Iris pigment epithelial cell (primary cell): ENCODE data around the gene ZFAND3.
A peak's percentile ranks its signal among the peaks of the same experiment; 100 is the strongest.

Experiments used
- DNase-seq: peaks from one replicate; pipeline ENCODE4 v3.0.0-alpha.2; 2011; ENCODE audit warnings: low read depth

The ZFAND3 gene

DNA sequence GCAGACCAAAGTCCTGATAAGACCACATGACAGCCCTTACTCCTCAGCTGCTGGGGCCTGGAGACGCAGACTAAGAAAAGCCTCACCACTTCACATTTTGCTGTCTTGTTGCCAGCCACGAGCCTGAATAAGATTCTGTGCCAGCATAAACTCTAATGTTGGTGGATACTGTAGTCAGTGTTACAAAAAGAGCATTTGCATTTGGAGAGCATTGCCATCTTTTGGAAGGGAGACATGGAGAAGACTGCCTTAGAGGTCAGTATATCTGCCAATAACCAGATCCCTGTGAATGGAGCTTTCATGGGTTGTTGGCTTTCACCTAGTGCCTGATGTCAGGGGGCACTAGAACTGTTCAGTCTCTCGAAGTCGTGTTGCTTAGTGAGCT is 315.2 kb downstream of the ZFAND3 start:
- no peak for DNase-seq

DNA sequence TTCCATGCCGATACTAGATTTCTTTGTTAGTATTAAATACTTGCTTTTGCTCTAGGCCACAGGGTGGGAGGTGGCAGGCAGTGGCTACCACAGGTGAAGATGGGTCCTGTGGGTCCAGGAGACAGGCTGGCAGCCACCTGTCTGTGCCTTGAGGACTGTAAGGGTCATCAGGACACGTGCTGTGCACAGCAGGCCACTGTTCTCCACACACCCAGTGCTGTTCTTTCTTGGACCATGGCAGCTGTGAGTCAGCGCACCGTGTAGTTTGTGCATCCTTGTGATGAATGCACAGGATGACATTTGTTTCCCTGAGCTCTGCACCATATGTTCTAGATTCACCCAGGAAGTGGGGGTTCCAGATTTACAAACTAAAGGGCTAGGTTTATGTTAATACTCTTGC is 317.0 kb downstream of the ZFAND3 start:
- peak; percentile 24 for DNase-seq

GRCh38 chr6:38137608-38138265 is 318.2 kb downstream of the ZFAND3 start:
- DNase-seq, result no peak

GRCh38 chr6:38138374-38138773 is 318.8 kb downstream of the ZFAND3 start:
- DNase-seq, result no peak

DNA sequence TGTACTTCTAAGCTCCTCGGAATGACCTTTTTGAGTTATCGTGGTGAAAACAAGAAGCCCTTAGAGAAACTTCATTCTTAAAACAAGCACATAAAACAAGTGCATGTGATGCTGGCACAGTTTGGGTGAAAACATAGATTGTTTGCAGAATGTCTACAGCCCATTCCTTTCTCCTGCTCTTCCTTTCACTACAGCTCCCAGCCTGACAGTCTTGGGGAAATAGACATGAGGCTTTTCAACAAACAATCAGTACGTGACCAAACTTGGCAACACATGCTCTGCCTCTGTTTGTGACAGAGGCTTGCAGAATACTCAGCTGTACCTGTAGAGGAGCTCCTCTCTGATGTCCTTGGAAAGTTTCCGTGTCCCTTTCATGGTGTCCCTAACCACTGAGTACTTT is 321.6 kb downstream of the ZFAND3 start:
- no peak for DNase-seq

DNA sequence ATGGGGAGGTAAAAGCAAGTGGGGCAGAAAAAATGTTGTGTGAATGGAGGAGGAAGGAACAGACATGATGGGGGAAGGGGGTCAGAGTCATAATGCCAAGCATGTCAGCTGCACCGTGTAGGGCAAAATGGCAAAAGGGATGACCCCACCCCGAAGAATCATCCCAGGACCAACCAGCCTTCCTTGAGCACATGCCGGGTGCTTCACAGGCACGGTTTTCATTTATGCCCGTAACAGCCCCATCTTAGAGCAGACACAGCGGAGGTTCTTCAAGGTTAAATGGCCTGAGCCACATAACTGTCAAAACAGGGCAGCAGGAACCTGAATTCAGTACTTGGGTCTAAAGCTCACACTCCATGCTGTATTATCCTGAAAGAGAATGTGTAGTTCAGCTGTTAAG is 322.2 kb downstream of the ZFAND3 start:
- no peak for DNase-seq

- no peak for DNase-seq
These were observed 322.8 kb downstream of the ZFAND3 start for GRCh38 chr6:38142178-38142902.

GRCh38 chr6:38143191-38144150 is 323.9 kb downstream of the ZFAND3 start:
- DNase-seq, result no peak

- DNase-seq, result no peak
These were observed 324.9 kb downstream of the ZFAND3 start for GRCh38 chr6:38144365-38144945.

DNA sequence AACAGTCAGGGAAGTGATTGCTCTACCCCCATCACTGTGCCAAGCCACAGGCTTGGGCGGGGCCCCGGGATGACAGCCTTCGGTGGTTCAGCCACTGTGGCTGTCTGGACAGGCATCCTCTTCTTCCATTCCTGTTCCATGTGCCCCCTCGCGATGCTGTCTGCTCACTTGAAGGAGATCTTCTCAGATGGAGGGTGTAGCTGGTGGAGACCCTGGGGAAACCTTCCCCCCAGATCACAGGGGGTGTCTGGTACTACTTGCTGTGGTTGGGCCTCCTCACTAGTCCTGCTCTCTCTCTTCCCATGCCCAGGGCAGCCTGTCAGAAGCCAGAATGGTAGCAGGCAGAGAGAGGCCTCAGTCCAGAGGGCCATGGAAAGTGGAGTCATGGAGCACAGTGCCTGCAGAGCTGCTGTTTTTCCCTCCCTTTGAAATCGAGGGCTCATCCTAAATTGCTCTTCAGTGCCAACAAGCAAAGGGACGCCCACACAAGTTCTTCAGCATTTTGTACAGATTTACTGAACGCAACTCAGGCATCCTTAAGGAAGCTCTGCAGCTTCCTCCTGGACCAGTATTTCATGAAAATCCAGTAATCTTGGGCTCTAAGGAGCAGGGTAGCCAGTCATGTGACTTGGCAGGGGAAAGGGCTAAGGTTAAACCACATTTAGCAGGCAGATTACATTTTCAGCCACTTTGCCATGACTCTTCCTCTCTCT is 326.6 kb downstream of the ZFAND3 start:
- no peak for DNase-seq

GRCh38 chr6:38146734-38147027 is 327.2 kb downstream of the ZFAND3 start:
- no peak for DNase-seq

DNA sequence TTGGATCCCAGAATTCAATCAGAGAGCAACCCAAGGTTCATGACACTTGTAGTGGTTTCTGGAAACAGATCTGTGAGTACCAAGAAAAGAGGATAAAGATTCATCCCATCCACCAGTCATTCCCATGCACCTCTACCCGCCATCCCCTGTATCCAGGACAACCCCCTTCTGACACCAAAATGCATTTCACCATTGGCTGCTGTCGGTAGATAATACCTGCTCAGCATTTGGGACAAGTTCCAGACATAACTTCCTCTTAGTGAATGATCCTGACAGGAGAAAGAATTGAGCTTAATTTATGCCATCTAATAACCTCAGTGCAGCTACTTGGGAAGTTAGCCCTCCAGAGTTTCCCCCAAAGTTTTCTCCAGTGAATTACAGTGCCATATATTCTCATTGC is 329.1 kb downstream of the ZFAND3 start:
- DNase-seq, result no peak

- DNase-seq, result no peak
These were observed 330.0 kb downstream of the ZFAND3 start for GRCh38 chr6:38149531-38149930.

DNA sequence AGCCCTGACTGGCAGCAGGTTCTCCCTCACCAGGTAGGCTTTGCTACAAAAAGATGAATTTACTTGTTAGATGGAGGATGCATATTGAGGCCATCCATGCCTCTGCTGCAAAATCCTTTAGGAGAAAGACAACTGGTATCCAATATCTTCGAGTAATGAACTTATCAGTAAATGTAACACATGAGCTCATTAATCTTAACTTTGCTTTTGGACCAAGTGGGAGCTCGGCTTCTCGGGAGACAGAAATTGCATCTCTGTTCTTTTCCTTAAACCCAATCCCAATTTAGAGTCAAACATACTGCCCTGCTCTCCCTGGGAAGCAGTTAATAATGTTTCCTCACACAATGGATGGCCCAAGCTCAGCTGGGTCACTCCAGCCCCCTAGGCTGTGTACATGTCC is 330.5 kb downstream of the ZFAND3 start:
- DNase-seq, result no peak

DNA sequence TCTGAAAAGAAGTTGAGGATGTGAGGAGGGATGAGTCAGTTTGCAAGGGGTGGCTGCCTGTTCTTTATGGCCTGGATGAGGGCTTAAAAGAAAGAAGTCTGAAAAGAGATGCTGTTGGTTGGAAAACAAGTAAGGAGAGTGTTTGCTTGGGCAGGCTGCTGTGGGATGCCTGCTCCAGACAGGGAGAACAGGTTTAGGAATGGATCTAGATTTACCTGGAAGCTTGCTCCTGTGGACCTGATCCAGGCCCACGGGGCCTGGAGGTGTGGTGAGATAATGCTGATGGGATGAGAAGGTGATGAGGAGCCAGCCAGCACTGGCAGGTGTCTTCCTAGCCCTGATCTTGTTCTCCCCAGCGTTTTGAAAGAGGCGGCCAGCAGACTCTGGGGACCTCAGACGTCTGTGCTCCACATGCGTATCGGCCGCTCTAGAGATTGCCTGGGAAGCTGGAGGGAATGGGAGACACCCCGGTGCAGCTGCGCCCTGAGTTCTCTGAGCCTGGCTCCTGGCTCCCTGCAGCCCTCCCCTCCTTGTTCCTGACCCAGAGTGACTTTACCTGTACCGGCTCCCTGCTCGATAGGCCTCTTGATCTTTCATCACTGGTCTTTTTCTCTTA is 331.3 kb downstream of the ZFAND3 start:
- no peak for DNase-seq

DNA sequence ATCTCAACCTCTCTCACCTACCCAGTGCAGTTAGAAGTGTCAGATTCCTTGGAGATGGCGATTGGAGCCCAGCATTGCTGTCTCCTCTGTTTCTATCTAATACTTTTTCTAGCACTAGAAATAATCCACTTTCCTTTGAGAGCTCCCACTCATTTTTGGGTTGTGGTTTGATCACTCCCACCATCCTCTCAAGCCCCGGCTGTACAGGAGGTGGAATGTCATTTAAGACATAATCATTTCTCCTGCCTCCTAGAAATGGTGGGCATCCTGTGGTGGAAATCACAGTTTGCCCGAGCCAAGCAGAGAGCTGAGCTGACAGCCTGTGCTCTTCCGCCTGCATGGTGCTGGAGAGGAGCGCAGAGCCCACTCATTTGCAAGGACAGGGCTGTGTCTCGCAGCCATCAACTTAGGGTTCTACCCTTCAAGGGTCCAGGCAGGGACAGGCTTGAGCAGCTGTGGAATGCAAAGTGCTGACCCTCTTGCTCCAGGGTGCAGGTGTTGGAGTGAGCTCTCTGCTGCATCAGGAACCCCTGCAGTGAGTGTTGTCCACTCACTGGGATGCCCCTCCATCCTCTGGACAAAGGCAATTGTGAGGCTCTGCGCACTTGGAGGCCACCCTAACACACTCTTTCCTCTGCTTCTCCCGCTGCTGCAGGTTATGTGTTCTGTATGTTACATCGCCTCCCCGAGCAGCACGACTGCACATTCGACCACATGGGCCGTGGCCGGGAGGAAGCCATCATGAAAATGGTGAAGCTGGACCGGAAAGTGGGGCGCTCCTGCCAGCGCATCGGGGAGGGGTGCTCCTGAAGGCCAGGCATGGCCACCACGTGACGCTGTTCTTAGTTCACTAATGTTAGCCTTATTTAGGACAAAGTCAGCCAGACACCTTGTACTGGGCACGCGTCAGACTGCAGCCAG is 332.3 kb downstream of the ZFAND3 start:
- DNase-seq, result no peak

DNA sequence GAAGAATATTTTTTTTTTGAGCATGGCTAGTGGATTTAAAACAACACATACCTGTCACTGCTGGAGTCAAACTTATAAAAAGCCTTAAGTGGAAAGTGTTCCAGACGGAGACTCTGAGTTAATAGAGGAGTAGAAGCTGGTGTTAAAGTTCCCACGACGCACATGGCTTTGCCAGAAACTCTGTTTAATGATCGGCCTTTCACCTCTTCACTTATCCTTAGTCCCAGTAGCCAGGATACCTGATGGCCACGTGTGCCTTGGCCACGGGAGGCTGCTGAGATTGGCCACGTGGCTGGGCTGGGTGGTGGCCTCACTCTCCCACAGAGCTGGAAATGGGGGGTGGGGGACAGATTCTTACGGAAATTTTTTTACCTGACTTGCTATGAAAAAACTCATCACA is 333.1 kb downstream of the ZFAND3 start:
- no peak for DNase-seq

GRCh38 chr6:38153076-38153797 is 333.7 kb downstream of the ZFAND3 start:
- no peak for DNase-seq

GRCh38 chr6:38153798-38154345 is 334.3 kb downstream of the ZFAND3 start:
- DNase-seq, result no peak
